T-helper 9 cell (primary cell): ENCODE results near the gene CAMLG.
A peak's percentile ranks its signal among the peaks of the same experiment; 100 is the strongest.
"Not testable (repeated sequence)": the region's sequence is repeated elsewhere in the genome, so short reads cannot be mapped to it uniquely, and the experiment has no call there.

Source experiments
- DNase-seq: peaks from one replicate; pipeline ENCODE4 v3.0.0-alpha.2; 2020
- total RNA-seq, 2 donors: gene quantifications; one replicate each; lab custom pipeline; 2026; lab: John Stamatoyannopoulos, UW

Gene CAMLG
- total RNA-seq: 73.6 to 111 reads per million in 2 donors

DNA sequence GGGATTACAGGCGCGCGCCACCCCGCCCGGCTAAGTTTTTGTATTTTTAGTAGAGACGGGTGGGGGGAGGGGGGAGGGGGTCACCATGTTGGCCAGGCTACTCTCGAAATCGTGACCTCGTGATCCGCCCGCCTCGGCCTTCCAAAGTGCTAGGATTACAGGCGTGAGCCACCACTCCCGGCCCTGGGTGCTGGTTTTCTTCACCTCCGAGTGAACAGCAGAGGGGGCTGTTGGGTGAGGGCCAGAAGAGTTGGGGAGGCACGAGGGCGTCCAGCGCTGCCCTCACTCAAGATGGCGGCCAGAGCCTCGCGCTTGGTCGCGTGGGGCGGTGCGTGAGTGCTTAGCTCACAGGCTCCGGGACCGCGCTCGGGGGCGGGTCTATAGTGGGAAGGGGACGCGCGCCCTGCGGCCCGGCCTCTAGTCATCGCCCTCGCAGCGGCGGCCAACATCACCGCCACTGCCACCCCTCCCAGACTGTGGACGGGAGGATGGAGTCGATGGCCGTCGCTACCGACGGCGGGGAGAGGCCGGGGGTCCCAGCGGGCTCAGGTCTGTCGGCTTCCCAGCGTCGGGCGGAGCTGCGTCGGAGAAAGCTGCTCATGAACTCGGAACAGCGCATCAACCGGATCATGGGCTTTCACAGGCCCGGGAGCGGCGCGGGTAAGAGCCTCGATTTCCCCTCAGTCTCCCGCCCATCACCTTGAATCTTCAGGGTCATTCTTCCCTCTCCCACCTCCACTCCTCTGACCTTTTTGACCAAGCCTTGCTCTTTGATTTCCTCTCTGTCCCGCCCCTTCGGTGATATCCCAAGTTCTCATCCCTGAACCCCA is at the start of gene CAMLG:
TSS of gene CAMLG (plus strand) at position 416 of the 830 bp plus-strand sequence. CDS start at position 489, 73 bp downstream.
- DNase-seq: peak; percentile 95

DNA sequence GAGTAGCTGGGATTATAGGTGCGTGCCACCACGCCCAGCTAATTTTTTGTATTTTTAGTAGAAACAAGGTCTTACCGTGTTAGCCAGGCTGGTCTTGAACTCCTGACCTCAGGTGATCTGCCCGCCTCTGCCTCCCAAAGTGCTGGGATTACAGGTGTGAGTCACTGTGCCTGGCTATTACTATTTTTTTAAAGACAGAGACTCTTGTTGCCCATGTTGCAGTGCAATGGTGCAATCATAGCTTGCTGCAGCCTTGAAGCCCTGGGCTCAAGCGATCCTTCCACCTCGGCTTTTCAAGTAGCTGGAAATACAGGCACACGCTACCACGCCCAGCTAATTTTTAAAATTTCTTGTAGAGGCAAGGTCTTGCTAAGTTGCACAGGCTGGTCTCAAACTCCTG is 48.2 kb upstream of the CAMLG start:
- DNase-seq: not testable (repeated sequence)

DNA sequence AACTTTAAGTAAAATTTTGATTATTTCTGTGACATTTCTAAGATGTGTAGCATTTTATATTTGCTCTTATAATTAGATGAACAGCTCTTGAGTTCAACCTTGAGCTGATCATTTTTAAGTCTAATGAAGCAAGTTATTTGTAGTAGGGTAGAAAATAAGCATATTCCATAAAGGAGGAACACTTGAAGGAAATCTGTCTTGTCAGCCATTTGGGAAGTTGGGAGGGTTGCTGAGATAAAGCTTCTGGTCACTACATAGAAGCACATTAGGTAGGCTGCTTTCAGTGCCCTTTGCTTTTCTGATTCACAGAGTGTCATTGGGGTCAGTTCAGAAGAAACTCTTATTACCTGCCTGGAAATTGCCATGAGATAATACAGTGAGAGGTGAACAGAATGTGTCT is 45.6 kb upstream of the CAMLG start:
- DNase-seq: no peak

DNA sequence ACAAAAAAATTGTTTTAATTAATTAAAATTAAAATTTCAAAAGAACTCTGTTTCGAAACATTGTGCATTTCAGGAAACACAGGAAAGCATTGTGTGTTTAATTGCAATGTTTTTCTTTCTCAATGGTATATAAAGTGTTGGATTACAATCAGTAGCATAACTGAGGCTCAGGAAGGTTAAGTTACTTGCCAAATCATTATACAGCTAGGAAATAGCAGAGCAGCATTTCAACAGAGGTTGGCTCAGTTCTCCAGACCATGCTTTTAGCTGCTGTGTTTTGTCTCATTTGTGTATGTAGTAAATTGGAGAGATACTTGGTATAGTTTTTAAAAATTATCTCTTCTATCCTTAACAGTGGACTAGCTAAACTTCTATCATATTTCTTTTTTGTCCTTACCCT is 30.0 kb upstream of the CAMLG start:
- no peak for DNase-seq

DNA sequence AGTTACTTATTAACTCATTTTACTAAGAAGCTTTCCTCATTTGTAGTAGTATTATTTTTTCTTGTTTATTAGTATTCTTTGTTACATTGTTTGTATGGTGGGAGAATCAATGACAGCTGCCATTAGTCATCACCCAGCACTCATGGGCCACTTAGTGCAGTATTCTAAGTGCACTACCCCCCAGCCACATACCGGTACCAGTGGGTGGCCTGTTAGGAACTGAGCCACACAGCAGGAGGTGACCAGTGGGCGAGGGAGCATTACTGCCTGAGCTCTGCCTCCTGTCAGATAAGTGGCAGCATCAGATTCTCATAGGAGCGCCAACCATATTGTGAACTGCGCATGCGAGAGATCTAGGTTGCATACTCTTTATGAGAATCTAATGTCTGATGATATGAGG is 24.2 kb upstream of the CAMLG start:
- no peak for DNase-seq

DNA sequence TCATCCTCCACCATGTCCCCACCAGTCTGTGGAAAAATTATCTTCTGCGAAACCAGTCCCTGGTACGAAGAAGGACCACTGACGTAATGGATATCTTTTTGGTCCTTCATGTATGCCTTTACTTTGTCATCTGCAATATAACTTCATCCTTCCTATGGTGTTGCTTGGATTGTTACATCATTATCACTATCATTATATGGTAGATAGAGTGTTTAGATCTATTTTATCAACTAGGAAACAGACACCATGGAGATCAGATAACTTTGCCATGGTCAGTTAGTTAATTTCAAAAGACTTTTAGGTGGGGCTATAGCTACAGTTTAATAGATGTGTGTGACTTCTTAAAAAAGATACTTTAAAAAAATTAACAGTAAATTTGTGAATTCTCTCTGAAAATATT is 23.8 kb upstream of the CAMLG start:
- DNase-seq: no peak

DNA sequence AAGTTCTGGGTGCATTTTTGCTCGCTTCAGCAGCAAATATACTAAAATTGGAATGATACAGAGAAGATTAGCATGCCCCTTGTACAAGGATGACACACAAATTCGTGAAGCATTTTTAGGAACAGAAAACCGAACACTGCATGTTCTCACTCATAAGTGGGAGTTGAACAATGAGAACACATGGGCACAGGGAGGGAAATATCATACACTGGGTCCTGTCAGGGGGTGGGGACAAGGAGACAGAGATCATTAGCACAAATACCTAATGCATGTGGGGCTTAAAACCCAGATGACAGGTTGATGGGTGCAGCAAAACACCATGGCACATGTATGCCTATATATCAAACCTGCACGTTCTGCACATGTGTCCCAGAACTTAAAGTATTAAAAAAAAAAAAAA is 22.9 kb upstream of the CAMLG start:
- not testable (repeated sequence) for DNase-seq

DNA sequence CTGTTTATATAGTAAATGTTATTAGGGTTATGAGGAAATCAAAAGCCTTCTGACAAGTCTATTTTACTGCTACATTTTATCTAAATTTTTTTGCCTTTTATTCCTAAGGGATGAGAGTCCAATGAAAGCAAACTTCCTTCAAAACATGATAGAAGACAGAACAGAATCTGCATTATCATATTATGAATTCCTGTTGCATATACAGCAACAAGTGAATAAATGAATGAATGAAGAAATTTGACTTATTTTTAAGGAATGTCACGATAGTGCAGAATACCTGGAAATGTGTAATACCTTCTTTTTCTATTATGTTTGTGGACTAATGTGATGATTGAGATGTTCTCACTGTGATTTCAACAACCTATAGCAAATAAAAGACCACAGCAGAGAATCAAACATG is 13.5 kb upstream of the CAMLG start:
- no peak for DNase-seq

DNA sequence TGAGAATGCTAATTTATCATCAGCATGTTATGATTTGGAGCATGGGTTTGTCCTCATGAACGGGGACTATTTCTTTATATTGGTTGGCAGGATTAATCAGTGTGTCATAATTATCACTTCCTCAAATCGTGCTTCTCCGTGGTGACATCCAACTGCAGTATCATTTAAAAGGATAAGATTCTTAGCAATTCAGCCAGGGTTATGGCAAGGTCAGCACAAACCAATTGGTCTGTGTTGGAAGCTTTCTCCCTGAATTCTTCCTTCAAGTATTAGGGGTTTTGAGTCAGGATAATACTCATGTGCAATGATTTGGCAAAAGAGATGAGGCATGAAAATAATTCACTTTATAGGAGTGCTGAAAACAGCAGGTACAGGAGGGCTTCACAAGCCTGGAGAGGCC is 5.5 kb upstream of the CAMLG start:
- DNase-seq: no peak

DNA sequence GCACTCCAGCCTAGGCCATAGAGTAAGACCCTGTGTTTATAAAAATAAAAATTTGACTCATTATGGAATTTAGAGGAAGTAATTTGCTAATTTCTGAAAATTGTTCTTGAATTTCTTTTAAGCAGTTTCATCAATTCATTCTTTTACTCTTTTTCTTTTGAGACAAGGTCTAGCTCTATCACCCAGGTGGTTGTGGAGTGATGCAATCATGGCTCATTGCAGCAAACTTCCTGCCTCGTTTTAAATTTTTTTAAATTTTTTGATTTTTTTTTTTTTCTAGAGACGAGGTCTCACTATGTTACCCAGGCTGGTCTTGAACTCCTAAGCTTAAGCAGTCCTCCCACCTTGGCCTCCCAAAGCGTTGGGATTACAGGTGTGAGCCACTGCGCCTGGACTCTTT is 3.1 kb upstream of the CAMLG start:
- no peak for DNase-seq

DNA sequence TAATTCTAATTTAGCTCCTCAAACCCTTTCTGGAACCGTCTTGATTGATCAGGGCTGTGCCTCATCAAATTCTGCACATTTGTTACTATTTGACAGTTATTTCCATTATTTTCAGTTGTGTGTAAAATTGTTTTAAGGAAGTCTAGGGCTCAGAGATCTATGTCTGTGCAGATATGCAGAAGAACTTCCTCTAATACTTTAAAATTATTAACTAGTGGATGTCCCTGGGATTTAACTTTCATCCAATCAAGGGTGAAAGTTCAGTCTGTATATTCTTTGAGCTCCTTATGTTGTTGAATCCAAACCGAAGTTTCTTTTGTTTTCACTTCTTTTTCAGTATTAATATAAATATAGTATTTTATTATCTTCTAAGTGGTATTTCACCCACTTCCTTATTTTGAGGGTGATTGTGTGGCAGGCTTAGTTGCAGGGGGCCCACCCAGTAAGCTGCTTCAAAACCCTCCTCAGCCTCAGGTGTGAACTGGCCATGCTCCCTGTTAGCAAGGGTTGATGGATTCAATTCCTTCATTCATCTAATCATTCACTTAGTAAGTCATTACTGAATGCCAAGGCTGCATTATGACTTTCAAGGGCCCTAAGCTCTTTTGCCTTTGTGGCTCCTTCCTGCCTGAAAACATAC is 2.1 kb upstream of the CAMLG start:
- DNase-seq: no peak

DNA sequence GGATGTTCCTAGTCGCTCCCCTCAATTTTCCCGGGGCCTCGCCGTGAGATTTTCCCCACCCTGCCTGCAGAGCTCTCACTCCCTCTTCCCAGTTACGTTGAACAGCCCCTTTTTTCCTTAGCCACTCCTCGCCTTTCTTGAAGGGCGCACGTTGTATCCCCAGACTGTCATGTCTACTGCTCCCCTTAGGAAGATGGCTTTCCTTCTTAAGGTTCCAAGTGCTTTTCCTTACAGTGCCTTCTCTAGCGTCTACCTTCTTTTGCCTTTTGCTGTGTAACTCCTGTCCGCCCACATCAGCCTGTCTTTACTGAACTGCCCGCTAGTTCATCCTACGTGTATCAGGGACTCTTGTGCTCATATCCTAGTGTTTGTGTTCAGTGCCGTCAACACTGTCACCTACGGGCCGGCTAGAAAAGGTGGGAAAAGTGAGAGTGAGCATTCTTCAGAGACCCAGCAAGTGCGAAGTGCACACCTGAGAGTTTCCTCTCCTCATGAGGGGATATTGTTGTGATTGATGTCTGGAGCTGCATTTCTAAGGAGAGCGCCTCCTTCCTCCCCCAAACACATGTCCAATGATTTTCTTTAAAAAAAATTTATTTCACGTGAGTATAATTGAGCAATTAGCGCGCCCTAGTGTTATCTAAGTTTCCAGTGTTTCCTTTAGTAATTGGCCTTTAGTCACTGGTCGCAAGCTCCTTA is 764 bp downstream of the CAMLG start:
- DNase-seq: no peak

DNA sequence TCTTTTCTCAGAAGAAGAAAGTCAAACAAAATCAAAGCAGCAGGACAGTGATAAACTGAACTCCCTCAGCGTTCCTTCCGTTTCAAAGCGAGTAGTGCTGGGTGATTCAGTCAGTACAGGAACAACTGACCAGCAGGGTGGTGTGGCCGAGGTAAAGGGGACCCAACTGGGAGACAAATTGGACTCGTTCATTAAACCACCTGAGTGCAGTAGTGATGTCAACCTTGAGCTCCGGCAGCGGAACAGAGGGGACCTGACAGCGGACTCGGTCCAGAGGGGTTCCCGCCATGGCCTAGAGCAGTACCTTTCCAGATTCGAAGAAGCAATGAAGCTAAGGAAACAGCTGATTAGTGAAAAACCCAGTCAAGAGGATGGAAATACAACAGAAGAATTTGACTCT is 2.7 kb downstream of the CAMLG start:
- no peak for DNase-seq

DNA sequence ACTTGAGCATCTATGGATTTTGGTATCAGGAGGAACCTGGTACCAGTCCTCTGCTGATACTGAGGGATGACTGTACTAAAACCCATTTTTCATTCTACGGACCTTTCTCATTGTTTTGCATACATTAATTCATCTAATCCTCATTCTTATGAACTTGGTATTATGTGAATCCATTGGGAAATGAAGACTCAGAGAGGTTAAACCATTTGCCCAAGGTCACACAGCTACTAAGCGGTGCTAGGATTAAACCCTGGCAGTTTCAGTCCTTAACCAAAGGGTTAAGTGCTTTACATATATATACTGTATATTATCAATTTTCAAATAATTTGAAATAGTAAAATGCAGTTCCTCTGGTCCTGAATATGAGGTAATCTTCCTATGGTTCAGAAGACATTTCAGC is 3.8 kb downstream of the CAMLG start:
- no peak for DNase-seq

DNA sequence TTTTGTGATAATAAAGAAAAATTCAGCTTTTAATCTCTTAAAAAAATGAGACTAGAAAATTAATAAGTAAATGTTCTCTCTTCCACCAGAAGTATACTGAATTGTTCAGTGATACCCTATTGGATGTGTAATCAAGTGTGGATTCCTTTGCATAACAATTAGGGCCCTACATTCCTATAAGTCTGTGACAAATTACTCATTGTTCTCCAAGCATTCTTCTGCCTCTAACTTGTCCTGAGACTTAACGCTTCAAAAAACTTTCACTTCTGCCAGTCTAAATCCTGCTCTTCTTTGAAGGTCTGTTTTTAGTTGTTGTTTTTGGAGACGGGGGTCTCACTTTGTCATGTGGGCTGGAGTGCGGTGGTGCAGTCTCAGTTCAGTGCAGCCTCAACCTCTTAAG is 11.1 kb downstream of the CAMLG start:
- no peak for DNase-seq

DNA sequence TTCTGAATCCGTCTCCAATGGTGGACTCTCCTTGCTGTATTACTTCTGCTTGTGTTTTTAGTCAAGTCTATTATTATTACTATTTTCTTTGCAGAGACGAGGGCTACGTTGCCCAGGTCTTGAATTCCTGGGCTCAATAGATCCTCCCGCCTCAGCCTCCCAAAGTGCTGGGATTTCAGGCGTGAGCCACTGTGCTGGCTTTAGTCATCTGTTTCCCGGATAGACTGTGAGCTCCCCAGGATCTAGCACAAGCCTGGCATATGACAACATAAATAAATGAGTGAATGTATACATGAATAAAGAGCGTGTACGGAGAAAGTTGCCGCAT is 19.8 kb downstream of the CAMLG start:
- DNase-seq: no peak

DNA sequence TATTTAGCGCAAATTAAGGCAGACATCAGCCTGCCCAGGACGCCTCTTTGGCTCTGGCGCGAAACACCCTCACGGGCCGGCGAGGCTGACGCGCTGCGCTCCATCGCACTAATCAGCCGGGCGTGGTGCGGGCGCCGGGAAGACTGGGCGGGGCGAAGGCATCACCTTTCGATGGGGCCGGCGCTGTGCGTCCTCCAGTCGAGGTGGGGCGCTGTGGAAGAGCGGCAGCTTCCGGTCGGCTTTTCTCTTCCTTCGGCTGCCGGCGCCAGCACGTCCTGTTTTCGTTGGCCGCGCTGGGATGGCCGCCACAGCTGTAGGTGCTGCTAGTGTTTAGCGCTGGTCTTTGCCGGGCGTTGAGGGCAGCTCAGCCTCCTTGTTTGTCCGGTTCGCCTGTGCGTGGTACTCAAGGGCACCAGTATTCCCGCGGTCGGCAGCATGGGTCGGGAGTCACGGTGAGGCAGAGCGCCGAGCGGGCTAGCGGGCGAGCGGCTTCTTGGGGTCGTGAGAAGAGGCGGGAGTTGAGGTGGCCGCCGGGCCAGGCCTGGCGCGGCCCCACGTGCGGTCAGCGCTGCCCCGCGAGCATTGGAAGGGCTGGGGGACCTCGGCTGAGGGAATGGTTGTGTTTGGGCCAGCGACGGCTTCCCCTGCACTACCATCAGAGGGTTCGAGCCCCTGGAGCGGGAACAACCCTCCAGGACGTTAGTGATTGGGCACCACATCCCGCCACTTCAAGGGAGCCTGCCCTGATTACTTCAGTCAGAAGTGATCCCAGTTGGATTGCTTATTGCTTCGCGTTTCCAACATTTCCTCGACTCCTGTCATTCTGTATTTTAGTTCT is 20.4 kb downstream of the CAMLG start, which contains the start of gene DDX46:
TSS of gene DDX46 (plus strand) at position 276 of the 838 bp plus-strand sequence. CDS start at position 436, 160 bp downstream.
- peak; percentile 93 for DNase-seq

DNA sequence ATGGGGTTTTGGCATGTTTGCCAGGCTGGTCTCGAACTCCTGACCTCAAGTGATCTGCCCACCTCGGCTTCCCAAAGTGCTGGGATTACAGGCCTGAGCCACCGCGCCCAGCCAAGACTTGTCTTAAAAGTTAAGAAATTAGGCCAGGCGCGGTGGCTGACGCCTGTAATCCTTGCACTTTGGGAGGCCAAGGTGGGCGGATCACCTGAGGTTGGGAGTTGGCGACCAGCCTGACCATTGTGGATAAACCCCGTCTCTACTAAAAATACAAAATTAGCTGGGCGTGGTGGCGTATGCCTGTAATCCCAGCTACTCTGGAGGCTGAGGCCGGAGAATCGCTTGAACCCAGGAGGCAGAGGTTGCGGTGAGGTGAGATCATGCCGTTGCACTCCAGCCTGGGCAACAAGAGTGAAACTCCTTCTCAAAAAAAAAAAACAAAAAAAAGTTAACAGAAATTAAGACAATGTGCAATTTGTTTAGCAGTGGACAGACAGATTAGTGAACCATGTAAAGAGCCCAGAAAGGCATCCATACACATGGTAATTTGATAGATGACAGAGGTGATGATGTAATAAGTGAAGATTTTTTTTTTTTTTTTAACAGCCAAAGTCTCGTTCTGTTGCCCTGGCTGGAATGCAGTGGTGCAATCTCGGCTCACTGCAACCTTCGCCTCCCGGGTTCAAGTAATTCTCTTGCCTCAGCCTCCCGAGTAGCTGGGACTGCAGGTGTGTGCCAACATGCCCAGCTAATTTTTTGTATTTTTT is 29.4 kb downstream of the CAMLG start:
- not testable (repeated sequence) for DNase-seq

DNA sequence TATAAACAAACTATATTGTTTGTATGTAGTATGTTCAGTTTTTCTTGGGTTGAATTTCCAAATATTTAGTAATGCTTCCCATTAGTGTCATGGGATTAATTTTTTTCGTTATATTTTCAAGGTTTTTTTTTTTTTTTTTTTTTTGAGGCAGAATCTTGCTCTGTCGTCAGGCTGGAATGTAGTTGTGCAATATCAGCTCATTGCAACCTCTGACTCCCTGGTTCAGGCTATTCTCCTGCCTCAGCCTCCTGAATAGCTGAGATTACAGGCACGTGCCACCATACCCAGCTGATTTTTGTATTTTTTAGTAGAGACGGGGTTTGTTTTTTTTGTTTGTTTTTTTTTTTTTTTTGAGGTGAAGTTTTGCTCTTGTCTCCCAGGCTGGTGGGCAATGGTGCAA is 30.9 kb downstream of the CAMLG start:
- no peak for DNase-seq

DNA sequence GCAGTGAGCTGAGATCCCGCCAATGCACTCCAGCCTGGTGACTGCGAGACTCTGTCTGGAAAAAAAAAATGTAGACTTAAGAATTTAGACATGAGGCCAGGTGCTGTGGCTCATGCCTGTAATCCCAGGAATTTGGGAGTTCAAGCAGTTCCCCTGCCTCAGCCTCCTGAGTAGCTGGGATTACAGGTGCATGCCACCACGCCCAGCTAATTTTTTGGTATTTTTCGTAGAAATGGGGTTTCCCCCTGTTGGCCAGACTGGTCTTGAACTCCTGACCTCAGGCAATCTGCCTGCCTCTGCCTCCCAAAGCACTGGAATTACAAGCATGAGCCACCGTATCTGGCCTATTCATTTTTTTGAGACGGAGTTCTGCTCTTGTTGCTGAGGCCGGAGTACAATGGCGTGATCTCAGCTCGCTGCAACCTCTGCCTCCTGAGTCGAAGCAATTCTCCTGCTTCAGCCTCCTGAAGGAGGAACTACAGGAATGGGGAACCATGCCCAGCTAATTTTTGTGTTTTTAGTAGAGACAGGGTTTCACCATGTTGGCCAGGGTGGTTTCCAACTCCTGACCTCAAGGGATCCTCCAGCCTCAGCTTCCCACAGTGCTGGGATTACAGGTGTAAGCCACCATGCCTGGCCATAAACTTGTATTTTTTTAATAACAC is 34.2 kb downstream of the CAMLG start:
- no peak for DNase-seq

DNA sequence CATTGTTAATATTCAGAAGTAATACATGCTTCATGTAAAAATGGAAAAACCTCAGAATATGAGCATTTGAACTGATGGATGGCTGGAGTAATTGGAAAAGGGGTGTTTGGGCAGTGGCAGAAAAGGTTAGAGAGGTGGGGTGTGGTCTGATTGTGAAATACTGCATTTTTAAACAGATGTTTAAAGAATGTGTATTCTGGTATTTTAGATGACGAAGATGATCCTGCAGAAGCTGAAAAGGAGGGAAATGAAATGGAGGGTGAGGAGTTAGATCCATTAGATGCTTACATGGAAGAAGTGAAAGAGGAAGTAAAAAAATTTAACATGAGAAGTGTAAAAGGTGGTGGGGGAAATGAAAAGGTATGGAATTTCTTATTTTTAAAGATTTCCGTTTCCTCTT is 39.0 kb downstream of the CAMLG start:
- no peak for DNase-seq
